HCT116 (cell line): ENCODE results near the gene FGGY.

Experiments
- CBX3 ChIP-seq: IDR thresholded peaks from 2 replicates; pipeline ENCODE4 v1.6.1; 2012; ENCODE audit warnings: low read depth
- CTCF ChIP-seq, 3 experiments: fragments of 200-600 bp in 1 of 3; sonication (generic) in 1 of 3; IDR thresholded peaks in 2 of 3; conservative IDR thresholded peaks in 1 of 3; 2 replicates each; pipeline ENCODE4 v1.5.1; 2012 to 2017; ENCODE audit warnings: low read depth in 2 of 3, low read length in 2 of 3, antibody characterized with exemption in 1 of 3, borderline replicate concordance in 1 of 3, control low read depth in 1 of 3, mild to moderate bottlenecking in 1 of 3, mixed read lengths in 1 of 3, mixed run types in 1 of 3, moderate library complexity in 1 of 3; ENCODE audit not compliant: insufficient read depth in 1 of 3
- EZH2 ChIP-seq: fragments of 200-600 bp; sonication (generic); IDR thresholded peaks from 2 replicates; pipeline ENCODE4 v1.6.1; 2017; ENCODE audit warnings: antibody characterized with exemption, mixed run types
- EZH2phosphoT487 ChIP-seq: fragments of 200-600 bp; IDR thresholded peaks from 2 replicates; pipeline ENCODE4 v1.6.1; 2018; ENCODE audit warnings: antibody characterized with exemption, borderline replicate concordance
- JUND ChIP-seq: IDR thresholded peaks from 2 replicates; pipeline ENCODE4 v1.6.1; 2012
- MAX ChIP-seq: IDR thresholded peaks from 2 replicates; pipeline ENCODE4 v1.6.1; 2012
- POLR2A ChIP-seq: IDR thresholded peaks from 2 replicates; pipeline ENCODE4 v1.7.0; 2011; ENCODE audit warnings: borderline replicate concordance; ENCODE audit not compliant: insufficient read depth, insufficient read length; ENCODE audit errors: extremely low read depth
- POLR2AphosphoS5 ChIP-seq: IDR thresholded peaks from 2 replicates; pipeline ENCODE4 v1.6.1; 2011; ENCODE audit warnings: mild to moderate bottlenecking, low read depth, low read length, moderate library complexity
- SIN3A ChIP-seq: IDR thresholded peaks from 2 replicates; pipeline ENCODE4 v1.6.1; 2012; ENCODE audit warnings: low read depth
- ZFX ChIP-seq: fragments of 450-650 bp; IDR thresholded peaks from 2 replicates; pipeline ENCODE4 v1.6.1; 2017

GRCh38 chr1:59502009-59502691 is 205.3 kb downstream of the FGGY start:
- no peak for TF ChIP-seq CTCF (IDR thresholded peaks at IDR 0.05 in 2 of 3, conservative IDR thresholded peaks at IDR 0.05 in 1 of 3; ENCODE audit: borderline replicate concordance in 1 of 3, insufficient read depth in 1 of 3, low read depth in 2 of 3, low read length in 2 of 3)
- no peak for TF ChIP-seq POLR2A
- no peak for TF ChIP-seq EZH2
- no peak for TF ChIP-seq SIN3A
- TF ChIP-seq CBX3: no peak
- no peak for TF ChIP-seq POLR2AphosphoS5
- no peak for TF ChIP-seq JUND
- no peak for TF ChIP-seq EZH2phosphoT487
- no peak for TF ChIP-seq MAX
- TF ChIP-seq ZFX: no peak
